Fibroblast of lung (primary cell): ENCODE results near the gene CAB39L.

Source experiments
- EZH2 ChIP-seq: IDR thresholded peaks from 2 replicates; pipeline ENCODE4 v1.5.1; 2012; ENCODE audit warnings: low read length, control low read depth, mild to moderate bottlenecking; ENCODE audit errors: missing control alignments
- TF ChIP-seq, protein P1 (sequence below), 2 donors: IDR thresholded peaks in 1 of 2; conservative IDR thresholded peaks in 1 of 2; 1 replicate in 1 of 2; 2 replicates in 1 of 2; pipeline ENCODE4 v1.5.1; 2011 to 2012; ENCODE audit warnings: low read length in 2 of 2, control low read depth in 1 of 2, inconsistent platforms in 1 of 2, low read depth in 1 of 2, mild to moderate bottlenecking in 1 of 2

DNA sequence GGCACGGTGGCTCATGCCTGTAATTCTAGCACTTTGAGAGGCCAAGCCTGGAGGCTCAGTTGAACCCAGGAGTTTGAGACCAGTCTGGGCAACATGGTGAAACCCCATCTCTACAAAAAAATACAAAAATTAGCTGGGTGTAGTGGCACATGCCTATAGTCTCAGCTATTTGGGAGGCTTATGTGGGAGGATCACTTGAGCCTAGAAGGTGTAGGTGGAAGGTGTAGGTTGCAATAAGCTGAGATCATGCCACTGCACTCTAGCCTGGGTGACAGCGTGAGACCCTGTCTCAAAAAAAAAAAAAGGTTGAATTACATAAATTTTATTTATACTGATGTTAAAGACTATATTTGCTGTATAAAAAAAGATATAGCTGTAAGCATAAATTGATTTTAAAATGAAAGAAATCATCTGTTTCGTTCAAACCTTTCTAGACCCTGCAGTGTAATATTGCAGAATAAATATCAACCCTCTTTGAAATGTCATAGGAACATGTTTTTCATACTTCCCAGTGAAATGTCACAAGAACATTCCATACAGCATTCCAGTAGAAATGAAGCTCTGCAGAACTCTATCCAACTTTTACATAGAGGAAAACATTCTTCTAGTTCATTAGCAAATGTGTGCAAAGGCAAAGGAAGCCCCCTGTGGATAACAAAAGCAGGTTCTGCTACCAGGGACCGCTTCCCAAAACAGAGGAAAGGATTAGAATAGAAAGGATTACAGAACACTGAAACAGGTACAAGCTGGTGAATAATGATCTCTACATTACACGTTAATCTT lies 76.0 kb downstream of the CAB39L start:
- TF ChIP-seq, protein P1, sequence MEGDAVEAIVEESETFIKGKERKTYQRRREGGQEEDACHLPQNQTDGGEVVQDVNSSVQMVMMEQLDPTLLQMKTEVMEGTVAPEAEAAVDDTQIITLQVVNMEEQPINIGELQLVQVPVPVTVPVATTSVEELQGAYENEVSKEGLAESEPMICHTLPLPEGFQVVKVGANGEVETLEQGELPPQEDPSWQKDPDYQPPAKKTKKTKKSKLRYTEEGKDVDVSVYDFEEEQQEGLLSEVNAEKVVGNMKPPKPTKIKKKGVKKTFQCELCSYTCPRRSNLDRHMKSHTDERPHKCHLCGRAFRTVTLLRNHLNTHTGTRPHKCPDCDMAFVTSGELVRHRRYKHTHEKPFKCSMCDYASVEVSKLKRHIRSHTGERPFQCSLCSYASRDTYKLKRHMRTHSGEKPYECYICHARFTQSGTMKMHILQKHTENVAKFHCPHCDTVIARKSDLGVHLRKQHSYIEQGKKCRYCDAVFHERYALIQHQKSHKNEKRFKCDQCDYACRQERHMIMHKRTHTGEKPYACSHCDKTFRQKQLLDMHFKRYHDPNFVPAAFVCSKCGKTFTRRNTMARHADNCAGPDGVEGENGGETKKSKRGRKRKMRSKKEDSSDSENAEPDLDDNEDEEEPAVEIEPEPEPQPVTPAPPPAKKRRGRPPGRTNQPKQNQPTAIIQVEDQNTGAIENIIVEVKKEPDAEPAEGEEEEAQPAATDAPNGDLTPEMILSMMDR (conservative IDR thresholded peaks at IDR 0.05 in 1 of 2, IDR thresholded peaks at IDR 0.05 in 1 of 2; ENCODE audit: low read depth in 1 of 2, low read length in 2 of 2): no peak
- no peak for TF ChIP-seq EZH2
